DND-41 (cell line): ENCODE measurements around the gene KCNIP4.

ENCODE experiments used
- ATAC-seq: fragments of 200-7000 bp; cut with Tn5 transposase; 3 replicates; pipeline ENCODE4 v1.9.1; 2021; ENCODE audit warnings: low read depth; ENCODE audit not compliant: insufficient read depth
- DNase-seq: peaks from one replicate; pipeline ENCODE4 v3.0.0-alpha.2; 2020
- H2AFZ ChIP-seq: 2 replicates; pipeline ENCODE4 v1.6.0; 2012; ENCODE audit warnings: low read depth, low read length
- H3K27ac ChIP-seq: 2 replicates; pipeline ENCODE4 v1.5.1; 2012; ENCODE audit warnings: low read length, inconsistent platforms
- H3K27me3 ChIP-seq: fragments of 200-600 bp; sonication (generic); 2 replicates; pipeline ENCODE4 v1.6.0; 2012; ENCODE audit warnings: low read length, mild to moderate bottlenecking, inconsistent platforms; ENCODE audit not compliant: insufficient read depth, poor library complexity
- H3K36me3 ChIP-seq: 2 replicates; pipeline ENCODE4 v1.5.1; 2012; ENCODE audit warnings: low read length, inconsistent platforms; ENCODE audit not compliant: insufficient read depth
- H3K4me1 ChIP-seq: 2 replicates; pipeline ENCODE4 v1.5.1; 2012; ENCODE audit warnings: mild to moderate bottlenecking, low read length; ENCODE audit not compliant: insufficient read depth
- H3K4me2 ChIP-seq: 2 replicates; pipeline ENCODE4 v1.6.0; 2012; ENCODE audit warnings: mild to moderate bottlenecking, moderate library complexity, low read length, inconsistent platforms; ENCODE audit not compliant: insufficient read depth
- H3K4me3 ChIP-seq, 2 experiments: fragments of 200-600 bp in 1 of 2; shearing (Covaris generic) in 1 of 2; 2 replicates each; pipeline ENCODE4 v1.5.1; 2012 to 2016; ENCODE audit warnings: inconsistent platforms in 2 of 2, low read length in 2 of 2, mild to moderate bottlenecking in 2 of 2, low read depth in 1 of 2, moderate library complexity in 1 of 2
- H3K79me2 ChIP-seq: 2 replicates; pipeline ENCODE4 v1.6.0; 2012; ENCODE audit warnings: low read length, inconsistent platforms; ENCODE audit not compliant: insufficient read depth
- H3K9ac ChIP-seq: 2 replicates; pipeline ENCODE4 v1.6.0; 2012; ENCODE audit warnings: low read depth, mild to moderate bottlenecking, inconsistent platforms, low read length, moderate library complexity
- H3K9me3 ChIP-seq: 2 replicates; pipeline ENCODE4 v1.5.1; 2012; ENCODE audit warnings: low read length, moderate library complexity, mild to moderate bottlenecking, inconsistent platforms; ENCODE audit not compliant: insufficient read depth, severe bottlenecking
- H4K20me1 ChIP-seq: 2 replicates; pipeline ENCODE4 v1.6.0; 2012; ENCODE audit warnings: low read length; ENCODE audit not compliant: insufficient read depth
- CTCF ChIP-seq: IDR thresholded peaks from 2 replicates; pipeline ENCODE4 v1.5.1; 2012; ENCODE audit warnings: borderline replicate concordance, low read length, moderate library complexity, mild to moderate bottlenecking; ENCODE audit not compliant: poor library complexity, severe bottlenecking; ENCODE audit errors: extremely low read depth
- EZH2 ChIP-seq: IDR thresholded peaks from 3 replicates; pipeline ENCODE4 v1.6.1; 2012; ENCODE audit warnings: borderline replicate concordance, low read depth, mild to moderate bottlenecking, moderate library complexity, low read length, inconsistent platforms; ENCODE audit not compliant: severe bottlenecking

Gene KCNIP4

GRCh38 chr4:20916106-20916505, 1032.5 kb downstream of the KCNIP4 start:
- Histone ChIP-seq H3K4me1 (no peaks in the 10 kb centered on the region), H3K79me2 (no peaks in the 10 kb centered on the region), H3K4me3 (no peak overlapping the region), H3K27me3 (no peaks in the 10 kb centered on the region), H2AFZ (no peak overlapping the region), H3K9me3 (no peaks in the 10 kb centered on the region), H3K4me2 (no peak overlapping the region), H3K36me3 (no peaks in the 10 kb centered on the region), H3K9ac (no peak overlapping the region), H3K27ac (no peak overlapping the region), H4K20me1 (no peaks in the 10 kb centered on the region)
- DNase-seq (no peak), ATAC-seq (no peak)
- no peak for TF ChIP-seq EZH2
- TF ChIP-seq CTCF: no peak

DNA sequence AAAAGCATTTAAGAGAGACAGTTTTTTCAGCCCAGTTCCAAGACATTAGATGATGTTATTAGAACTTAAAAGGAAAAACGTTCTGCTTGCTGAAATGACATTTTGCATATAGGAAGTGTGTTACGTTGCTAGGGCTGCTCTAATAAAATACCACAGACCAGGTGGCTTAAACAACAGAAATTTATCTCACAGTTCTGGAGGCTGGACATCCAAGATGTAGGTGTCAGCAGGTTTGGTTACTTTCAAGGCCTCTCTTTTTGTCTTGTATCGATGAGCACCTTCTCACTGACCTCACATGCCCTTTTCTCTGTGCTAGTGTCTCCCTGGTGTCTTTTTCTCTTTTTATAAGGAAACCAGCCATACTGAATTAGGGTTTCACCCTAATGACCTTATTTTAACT, 1043.6 kb downstream of the KCNIP4 start:
- Histone ChIP-seq H3K4me2 (no peak overlapping the region), H3K27me3 (no peaks in the 10 kb centered on the region), H3K4me3 (no peak overlapping the region), H3K36me3 (no peaks in the 10 kb centered on the region), H3K4me1 (no peaks in the 10 kb centered on the region), H2AFZ (no peak overlapping the region), H4K20me1 (no peaks in the 10 kb centered on the region), H3K27ac (no peak overlapping the region), H3K9ac (no peak overlapping the region), H3K9me3 (no peaks in the 10 kb centered on the region), H3K79me2 (no peaks in the 10 kb centered on the region)
- ATAC-seq: no peak
- DNase-seq: no peak
- TF ChIP-seq EZH2: no peak
- no peak for TF ChIP-seq CTCF

DNA sequence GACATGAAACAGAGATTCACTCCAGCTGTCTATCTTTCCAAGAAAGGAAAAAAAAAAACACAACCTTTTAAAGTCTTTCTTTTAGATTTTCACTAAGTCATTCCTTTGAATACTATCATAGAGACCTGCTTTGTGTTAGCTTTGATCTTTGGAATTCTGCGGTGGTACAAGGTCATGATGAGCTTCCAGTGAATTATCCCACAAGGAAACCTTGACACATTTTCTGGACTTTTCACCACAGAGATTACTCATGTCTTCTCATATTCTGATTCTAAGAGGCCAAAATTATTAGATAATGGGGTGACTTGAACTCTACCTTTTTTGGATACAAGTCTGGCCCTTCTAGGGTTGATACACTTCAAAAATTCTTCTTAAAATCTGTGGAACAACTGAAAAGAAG, 1046.7 kb downstream of the KCNIP4 start:
- Histone ChIP-seq H3K4me3 (no peak overlapping the region), H3K4me1 (no peaks in the 10 kb centered on the region), H2AFZ (no peak overlapping the region), H3K36me3 (no peaks in the 10 kb centered on the region), H3K9me3 (no peaks in the 10 kb centered on the region), H3K27me3 (no peaks in the 10 kb centered on the region), H3K27ac (no peak overlapping the region), H3K4me2 (no peak overlapping the region), H4K20me1 (no peaks in the 10 kb centered on the region), H3K9ac (no peak overlapping the region), H3K79me2 (no peaks in the 10 kb centered on the region)
- TF ChIP-seq EZH2: no peak
- no peak for TF ChIP-seq CTCF
- DNase-seq (no peak), ATAC-seq (no peak)

DNA sequence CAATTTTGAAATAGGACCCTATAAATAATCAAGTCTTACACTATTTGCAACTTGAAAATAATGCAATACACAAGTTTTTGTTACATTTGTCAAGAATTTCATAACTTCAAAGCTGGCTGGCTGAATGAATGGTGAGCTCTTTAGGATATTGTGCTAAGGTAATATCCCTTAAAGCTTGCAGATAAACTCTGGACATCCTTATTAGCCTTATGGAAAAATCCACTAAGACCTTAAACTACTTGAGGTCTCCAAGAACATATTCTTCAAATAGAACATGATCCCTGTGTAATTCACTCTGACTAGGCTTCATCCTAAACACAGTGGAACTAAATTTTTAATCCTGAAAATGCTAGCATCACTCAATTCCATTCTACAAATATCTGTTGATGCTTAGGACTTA, 1049.0 kb downstream of the KCNIP4 start:
- Histone ChIP-seq H3K4me1 (no peaks in the 10 kb centered on the region), H3K27ac (no peak overlapping the region), H3K9ac (no peak overlapping the region), H3K4me2 (no peak overlapping the region), H3K36me3 (no peaks in the 10 kb centered on the region), H3K27me3 (no peaks in the 10 kb centered on the region), H3K79me2 (no peaks in the 10 kb centered on the region), H2AFZ (no peak overlapping the region), H4K20me1 (no peaks in the 10 kb centered on the region), H3K4me3 (no peak overlapping the region), H3K9me3 (no peaks in the 10 kb centered on the region)
- DNase-seq (no peak), ATAC-seq (no peak)
- TF ChIP-seq EZH2 (no peak), CTCF (no peak)
